CD14-positive monocyte (primary cell): ENCODE results near the gene LUZP1. TPM values are rescaled to one million over a fixed set of nuclear protein-coding genes. Genes with fewer than 3 reads are reported as not detected.

Experiments used
- DNase-seq, 3 donors: peaks; one replicate each; pipeline ENCODE4 v3.0.0-alpha.2; 2011 to 2022
- H2AFZ ChIP-seq: 2 replicates; pipeline ENCODE4 v1.6.0; 2012; ENCODE audit warnings: mild to moderate bottlenecking, low read depth, low read length, inconsistent platforms; ENCODE audit not compliant: insufficient read depth, poor library complexity, severe bottlenecking
- H3K27ac ChIP-seq, 2 donors: 1 replicate in 1 of 2; 2 replicates in 1 of 2; pipeline ENCODE4 v1.5.1; 2012 to 2013; ENCODE audit warnings: low read length in 2 of 2, control low read depth in 1 of 2, inconsistent platforms in 1 of 2, low read depth in 1 of 2, mild to moderate bottlenecking in 1 of 2
- H3K27me3 ChIP-seq, 2 donors: one replicate each; pipeline versions ENCODE4 v1.6.0 to v1.6.1; 2011 to 2013; ENCODE audit warnings: low read length in 2 of 2; ENCODE audit not compliant: control insufficient read depth in 2 of 2, insufficient read depth in 2 of 2
- H3K36me3 ChIP-seq, 2 donors: replicated peaks in 1 of 2; 1 replicate in 1 of 2; 2 replicates in 1 of 2; pipeline versions ENCODE4 v1.5.1 to v1.6.1; 2012 to 2013; ENCODE audit warnings: low read length in 2 of 2, control low read depth in 1 of 2, inconsistent platforms in 1 of 2, mild to moderate bottlenecking in 1 of 2; ENCODE audit not compliant: insufficient read depth in 2 of 2, control insufficient read depth in 1 of 2
- H3K4me1 ChIP-seq, 2 donors: 1 replicate in 1 of 2; 2 replicates in 1 of 2; pipeline versions ENCODE4 v1.5.1 to v1.6.1; 2012 to 2013; ENCODE audit warnings: low read length in 2 of 2, control low read depth in 1 of 2, inconsistent platforms in 1 of 2, mild to moderate bottlenecking in 1 of 2, moderate library complexity in 1 of 2; ENCODE audit not compliant: insufficient read depth in 2 of 2, control insufficient read depth in 1 of 2
- H3K4me2 ChIP-seq: replicated peaks from 2 replicates; pipeline ENCODE3; 2012; ENCODE audit warnings: low read length, moderate library complexity, mild to moderate bottlenecking; ENCODE audit not compliant: poor library complexity, severe bottlenecking; ENCODE audit errors: extremely low read depth
- H3K4me3 ChIP-seq, 3 experiments: fragments of 200-600 bp in 1 of 3; sonication (generic) in 1 of 3; replicated peaks in 1 of 3; 1 replicate in 2 of 3; 2 replicates in 1 of 3; pipeline ENCODE4 v1.5.1; 2011 to 2013; ENCODE audit warnings: low read length in 3 of 3, mild to moderate bottlenecking in 3 of 3, control low read depth in 2 of 3, low read depth in 2 of 3, inconsistent platforms in 1 of 3, moderate library complexity in 1 of 3
- H3K79me2 ChIP-seq: 2 replicates; pipeline ENCODE4 v1.6.0; 2012; ENCODE audit warnings: mild to moderate bottlenecking, control low read depth, inconsistent platforms, low read length, moderate library complexity; ENCODE audit not compliant: insufficient read depth
- H3K9ac ChIP-seq: 2 replicates; pipeline ENCODE4 v1.6.0; 2017; ENCODE audit warnings: low read length, mild to moderate bottlenecking; ENCODE audit not compliant: insufficient read depth, poor library complexity, severe bottlenecking
- H3K9me3 ChIP-seq, 2 donors: replicated peaks in 1 of 2; 1 replicate in 1 of 2; 2 replicates in 1 of 2; pipeline versions ENCODE4 v1.5.1 to v1.6.1; 2012 to 2013; ENCODE audit warnings: low read length in 2 of 2, control low read depth in 1 of 2; ENCODE audit not compliant: control insufficient read depth in 1 of 2, insufficient read depth in 1 of 2
- H4K20me1 ChIP-seq: 2 replicates; pipeline ENCODE4 v1.6.0; 2012; ENCODE audit warnings: mild to moderate bottlenecking, low read length, control low read depth, moderate library complexity; ENCODE audit not compliant: insufficient read depth
- H3K27ac Mint-ChIP-seq, 7 donors: one replicate each; pipeline ENCODE4 v1.8.0; 2020; ENCODE audit warnings: mild to moderate bottlenecking in 7 of 7, mixed read lengths in 7 of 7, moderate library complexity in 6 of 7, inconsistent platforms in 2 of 7
- H3K27me3 Mint-ChIP-seq, 3 donors: one replicate each; pipeline ENCODE4 v1.8.0; 2021 to 2022; ENCODE audit warnings: low read depth in 3 of 3, mild to moderate bottlenecking in 3 of 3, mixed read lengths in 3 of 3, moderate library complexity in 3 of 3, inconsistent platforms in 1 of 3
- H3K36me3 Mint-ChIP-seq, 2 donors: one replicate each; pipeline ENCODE4 v1.8.0; 2020; ENCODE audit warnings: mixed read lengths in 2 of 2, inconsistent platforms in 1 of 2, mild to moderate bottlenecking in 1 of 2
- H3K4me1 Mint-ChIP-seq: one replicate; pipeline ENCODE4 v1.8.0; 2020; ENCODE audit warnings: mild to moderate bottlenecking, mixed read lengths
- H3K4me3 Mint-ChIP-seq, 2 donors: one replicate each; pipeline ENCODE4 v1.8.0; 2020; ENCODE audit warnings: mild to moderate bottlenecking in 2 of 2, mixed read lengths in 2 of 2, moderate library complexity in 1 of 2
- H3K9me3 Mint-ChIP-seq, 7 donors: one replicate each; pipeline ENCODE4 v1.8.0; 2020 to 2022; ENCODE audit warnings: mixed read lengths in 7 of 7, mild to moderate bottlenecking in 6 of 7, moderate library complexity in 6 of 7, inconsistent platforms in 2 of 7
- CTCF ChIP-seq: fragments of 200-600 bp; IDR thresholded peaks from one replicate; pipeline ENCODE4 v1.8.0; 2022; ENCODE audit warnings: antibody characterized with exemption, mild to moderate bottlenecking
- WGBS: methylation state at CpG from one replicate; pipeline ENCODE4 v1.1.5; 2013; ENCODE audit warnings: missing lambda C conversion rate; ENCODE audit not compliant: insufficient coverage; 5-methylcytosine and 5-hydroxymethylcytosine counted together
- intact Hi-C, 2 donors: fragments of 100-400 bp; cut with micrococcal nuclease; formaldehyde crosslinking; loops; one replicate each; pipeline versions ENCODE4 v1.15.0 to v1.15.1; 2023
- polyA plus RNA-seq, 3 donors: library from polyadenylated mRNA; depleted of rRNA in 1 of 3; unstranded in 2 of 3; stranded (reverse) in 1 of 3; fragments of 300-500 nt in 2 of 3; fragments of >200 nt in 1 of 3; fragmentation: Illumina TruSeq in 2 of 3; gene quantifications; 1 replicate in 2 of 3; 2 replicates in 1 of 3; pipeline ENCODE4 v1.2.3, GENCODE V29; 2012 to 2021

Gene LUZP1
- polyA plus RNA-seq, 3 donors = 4.4 to 8.7 (median 5.8) TPM

GRCh38 chr1:23126801-23127200, 41.9 kb downstream of the LUZP1 start:
- no peak for TF ChIP-seq CTCF
- intact Hi-C loops = no loop called here
- Histone ChIP-seq H3K9ac (no peak overlapping the region), H3K27me3 (no peaks in the 10 kb centered on the region), H2AFZ (no peak overlapping the region), H3K4me2 (no peak overlapping the region), H4K20me1 (peaks cover 40% of the 10 kb centered on the region), H3K4me1 (peaks cover 0 to 6% of the 10 kb centered on the region in 2 donors), H3K4me3 (no peak overlapping the region), H3K79me2 (peaks cover 13% of the 10 kb centered on the region), H3K36me3 (no peaks in the 10 kb centered on the region), H3K9me3 (no peaks in the 10 kb centered on the region), H3K27ac (no peak overlapping the region)
- Mint-ChIP-seq H3K36me3 (peaks cover 0 to 3% of the 10 kb centered on the region in 2 donors), H3K4me3 (no peak overlapping the region), H3K4me1 (peaks cover 9% of the 10 kb centered on the region), H3K9me3 (no peaks in the 10 kb centered on the region), H3K27me3 (no peaks in the 10 kb centered on the region), H3K27ac (no peak overlapping the region)
- no CpG with 5 or more reads among the region's 3 CpGs for WGBS
- no peak for DNase-seq

- WGBS = no CpG with 5 or more reads among the region's 1 CpG
- Mint-ChIP-seq H3K9me3 (no peaks in the 10 kb centered on the region), H3K4me1 (peaks cover 9% of the 10 kb centered on the region), H3K27ac (no peak overlapping the region), H3K4me3 (no peak overlapping the region), H3K27me3 (no peaks in the 10 kb centered on the region), H3K36me3 (peaks cover 0 to 3% of the 10 kb centered on the region in 2 donors)
- Histone ChIP-seq H3K79me2 (peaks cover 13% of the 10 kb centered on the region), H3K4me1 (peaks cover 0 to 6% of the 10 kb centered on the region in 2 donors), H3K27ac (no peak overlapping the region), H4K20me1 (peaks cover 37% of the 10 kb centered on the region), H3K9ac (no peak overlapping the region), H3K9me3 (no peaks in the 10 kb centered on the region), H3K36me3 (no peaks in the 10 kb centered on the region), H2AFZ (no peak overlapping the region), H3K4me3 (no peak overlapping the region), H3K4me2 (no peak overlapping the region), H3K27me3 (no peaks in the 10 kb centered on the region)
- TF ChIP-seq CTCF = no peak
- intact Hi-C loops = no loop called here
- DNase-seq = no peak
Measured at GRCh38 chr1:23126200-23126599, 42.5 kb downstream of the LUZP1 start.
